ENCODE data around the gene GNAT2.

- TF ChIP-seq EZH2 (IDR thresholded peaks at IDR 0.05; ENCODE audit: insufficient read depth, poor library complexity, severe bottlenecking), result no peak
- TF ChIP-seq EZH2phosphoT487 (IDR thresholded peaks at IDR 0.05; ENCODE audit: insufficient read depth, low read depth), result no peak
These were observed 55.1 kb downstream of the GNAT2 start for GRCh38 chr1:109564194-109564878.

All from GM23248 (cell line).